Uterus (tissue), 4 donors: ENCODE data around the gene RMI2. TPM values are rescaled to one million over a fixed set of nuclear protein-coding genes. Genes with fewer than 3 reads are reported as not detected.
A peak's percentile ranks its signal among the peaks of the same experiment; 100 is the strongest.
"Not testable (repeated sequence)": the region's sequence is repeated elsewhere in the genome, so short reads cannot be mapped to it uniquely, and the experiment has no call there.

Source experiments
- DNase-seq, 2 donors: peaks; one replicate each; pipeline ENCODE4 v3.0.0-alpha.2; 2019 to 2020
- H3K27ac ChIP-seq, 2 donors: fragments of 200-600 bp; sonication (generic); 1 replicate in 1 of 2; 2 replicates in 1 of 2; pipeline ENCODE4 v1.5.1; 2016 to 2018
- H3K27me3 ChIP-seq, 2 donors: fragments of 200-600 bp; sonication (generic); one replicate each; pipeline ENCODE4 v1.5.1; 2018 to 2019; ENCODE audit warnings: control low read depth in 1 of 2
- H3K36me3 ChIP-seq, 2 donors: fragments of 200-600 bp; sonication (generic); one replicate each; pipeline ENCODE4 v1.5.1; 2019; ENCODE audit warnings: control low read depth in 1 of 2
- H3K4me1 ChIP-seq, 2 donors: fragments of 200-600 bp; sonication (generic); one replicate each; pipeline ENCODE4 v1.5.1; 2018 to 2019; ENCODE audit warnings: control low read depth in 1 of 2
- H3K4me3 ChIP-seq, 2 donors: fragments of 200-600 bp; sonication (generic); 1 replicate in 1 of 2; 2 replicates in 1 of 2; pipeline ENCODE4 v1.5.1; 2018 to 2019; ENCODE audit warnings: mild to moderate bottlenecking in 1 of 2
- H3K9me3 ChIP-seq, 2 donors: fragments of 200-600 bp; sonication (generic); one replicate each; pipeline ENCODE4 v1.5.1; 2019; ENCODE audit warnings: control low read depth in 1 of 2
- POLR2A ChIP-seq, 2 donors: fragments of 450-650 bp; IDR thresholded peaks; one replicate each; pipeline ENCODE4 v1.6.1; 2016; ENCODE audit warnings: antibody characterized with exemption in 2 of 2, mild to moderate bottlenecking in 1 of 2, moderate library complexity in 1 of 2
- intact Hi-C: fragments of 100-400 bp; cut with DNase I; formaldehyde crosslinking; loops from one replicate; pipeline ENCODE4 v1.15.1; 2023; ENCODE audit warnings: low total_unique reads
- total RNA-seq, 4 donors: library from RNA; depleted of rRNA in 3 of 4; stranded (reverse); fragments of >200 nt in 3 of 4; gene quantifications; one replicate each; pipeline versions ENCODE4 v1.1.0 to v1.2.4, GENCODE V29; 2014 to 2023
- TF ChIP-seq, protein P1 (sequence below), 4 experiments: fragments of 200-600 bp in 2 of 4; fragments of 450-650 bp in 2 of 4; sonication (generic) in 2 of 4; IDR thresholded peaks; one replicate each; pipeline ENCODE4 v1.5.1; 2016 to 2019; ENCODE audit warnings: antibody characterized with exemption in 4 of 4, mild to moderate bottlenecking in 2 of 4, moderate library complexity in 1 of 4
- donor health status: DM: yes; HTN: yes; CAD: no.

The RMI2 gene
- total RNA-seq, 4 donors from 2014 or later = 0.49 to 15.3 TPM; not detected in 2

DNA sequence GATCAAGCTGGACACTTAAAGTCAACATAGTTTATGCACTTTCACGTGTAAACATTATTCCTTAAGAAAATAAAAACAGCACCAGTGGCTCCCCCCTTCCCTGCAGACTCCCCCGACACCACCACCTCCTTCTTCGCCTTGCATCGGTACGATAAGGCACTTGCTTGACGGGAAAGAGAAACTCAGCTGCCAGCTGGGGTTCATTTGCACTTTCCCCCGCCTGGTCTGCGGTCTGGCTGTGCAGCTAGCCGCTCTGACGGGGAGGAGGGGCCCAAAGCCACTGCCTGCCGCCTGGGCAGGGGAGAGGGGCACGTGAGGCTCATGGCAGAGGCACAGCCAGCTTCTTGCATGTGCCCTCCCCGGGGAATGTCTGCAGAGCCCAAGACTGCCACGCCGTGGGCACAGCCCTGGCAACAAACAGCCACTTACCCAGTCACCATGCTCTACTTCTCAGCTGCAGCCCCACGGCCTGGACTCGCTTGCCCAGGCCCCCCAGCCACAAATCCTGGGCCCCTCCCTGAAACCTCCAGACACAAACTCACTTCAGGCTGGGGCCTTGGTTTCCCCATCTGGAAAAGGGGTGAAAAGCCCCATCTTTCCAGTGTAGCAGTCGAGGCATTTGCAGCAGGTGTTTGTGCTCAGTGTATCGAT is 47.6 kb upstream of the RMI2 start:
- Histone ChIP-seq H3K4me1 (peaks cover 0 to 9% of the 10 kb centered on the region in 2 donors), H3K36me3 (no peaks in the 10 kb centered on the region), H3K27ac (peak overlapping the region; percentile 48 to 59), H3K9me3 (no peaks in the 10 kb centered on the region), H3K4me3 (peak overlapping the region in 1 of 2 donors; percentile 18), H3K27me3 (no peaks in the 10 kb centered on the region)
- TF ChIP-seq, protein P1, sequence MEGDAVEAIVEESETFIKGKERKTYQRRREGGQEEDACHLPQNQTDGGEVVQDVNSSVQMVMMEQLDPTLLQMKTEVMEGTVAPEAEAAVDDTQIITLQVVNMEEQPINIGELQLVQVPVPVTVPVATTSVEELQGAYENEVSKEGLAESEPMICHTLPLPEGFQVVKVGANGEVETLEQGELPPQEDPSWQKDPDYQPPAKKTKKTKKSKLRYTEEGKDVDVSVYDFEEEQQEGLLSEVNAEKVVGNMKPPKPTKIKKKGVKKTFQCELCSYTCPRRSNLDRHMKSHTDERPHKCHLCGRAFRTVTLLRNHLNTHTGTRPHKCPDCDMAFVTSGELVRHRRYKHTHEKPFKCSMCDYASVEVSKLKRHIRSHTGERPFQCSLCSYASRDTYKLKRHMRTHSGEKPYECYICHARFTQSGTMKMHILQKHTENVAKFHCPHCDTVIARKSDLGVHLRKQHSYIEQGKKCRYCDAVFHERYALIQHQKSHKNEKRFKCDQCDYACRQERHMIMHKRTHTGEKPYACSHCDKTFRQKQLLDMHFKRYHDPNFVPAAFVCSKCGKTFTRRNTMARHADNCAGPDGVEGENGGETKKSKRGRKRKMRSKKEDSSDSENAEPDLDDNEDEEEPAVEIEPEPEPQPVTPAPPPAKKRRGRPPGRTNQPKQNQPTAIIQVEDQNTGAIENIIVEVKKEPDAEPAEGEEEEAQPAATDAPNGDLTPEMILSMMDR (IDR thresholded peaks at IDR 0.05) = no peak
- peak in 1 of 2 donors; percentile 11 for TF ChIP-seq POLR2A (IDR thresholded peaks at IDR 0.05)
- intact Hi-C loops = no loop called here
- peak; percentile 46 to 58 for DNase-seq

DNA sequence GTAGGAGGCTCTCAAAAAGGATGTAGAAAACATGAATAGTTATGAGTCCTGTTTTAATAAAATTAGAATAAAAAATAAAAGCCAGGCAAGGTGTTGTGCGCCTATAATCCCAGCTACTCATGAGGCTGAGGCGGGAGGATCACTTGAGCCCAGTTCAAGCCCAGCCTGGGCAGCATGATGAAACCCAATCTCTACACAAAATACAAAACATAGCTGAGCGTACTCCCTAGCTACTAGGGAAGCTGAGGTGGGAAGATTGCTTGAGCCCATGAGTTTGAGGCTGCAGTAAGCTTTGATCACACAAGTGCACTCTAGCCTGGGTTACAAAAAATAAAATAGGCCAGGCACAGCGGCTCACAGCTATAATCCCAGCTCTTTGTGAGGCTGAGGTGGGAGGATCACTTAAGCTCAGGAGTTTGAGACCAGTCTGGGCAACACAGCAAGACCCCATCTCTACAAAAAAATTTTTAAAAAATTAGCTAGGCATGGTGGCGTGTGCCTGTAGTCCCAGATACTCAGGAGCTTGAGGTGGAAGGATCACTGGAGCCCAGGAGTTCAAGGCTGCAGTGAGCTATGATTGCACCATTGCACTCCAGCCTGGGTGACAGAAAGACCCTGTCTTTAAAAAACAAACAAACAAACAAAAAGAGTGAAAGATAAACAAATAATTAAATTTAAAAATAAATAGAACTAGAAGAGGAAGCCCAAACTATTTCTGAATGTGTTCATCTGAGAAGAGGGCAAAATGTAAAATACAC is 46.9 kb upstream of the RMI2 start:
- Histone ChIP-seq H3K4me3 (no peak overlapping the region), H3K27ac (peak overlapping the region; percentile 48 to 59), H3K4me1 (peaks cover 0 to 9% of the 10 kb centered on the region in 2 donors), H3K36me3 (no peaks in the 10 kb centered on the region), H3K9me3 (no peaks in the 10 kb centered on the region), H3K27me3 (no peaks in the 10 kb centered on the region)
- no peak for TF ChIP-seq POLR2A (IDR thresholded peaks at IDR 0.05)
- TF ChIP-seq, protein P1 (IDR thresholded peaks at IDR 0.05) = no peak
- DNase-seq = no peak
- intact Hi-C loops = no loop called here

DNA sequence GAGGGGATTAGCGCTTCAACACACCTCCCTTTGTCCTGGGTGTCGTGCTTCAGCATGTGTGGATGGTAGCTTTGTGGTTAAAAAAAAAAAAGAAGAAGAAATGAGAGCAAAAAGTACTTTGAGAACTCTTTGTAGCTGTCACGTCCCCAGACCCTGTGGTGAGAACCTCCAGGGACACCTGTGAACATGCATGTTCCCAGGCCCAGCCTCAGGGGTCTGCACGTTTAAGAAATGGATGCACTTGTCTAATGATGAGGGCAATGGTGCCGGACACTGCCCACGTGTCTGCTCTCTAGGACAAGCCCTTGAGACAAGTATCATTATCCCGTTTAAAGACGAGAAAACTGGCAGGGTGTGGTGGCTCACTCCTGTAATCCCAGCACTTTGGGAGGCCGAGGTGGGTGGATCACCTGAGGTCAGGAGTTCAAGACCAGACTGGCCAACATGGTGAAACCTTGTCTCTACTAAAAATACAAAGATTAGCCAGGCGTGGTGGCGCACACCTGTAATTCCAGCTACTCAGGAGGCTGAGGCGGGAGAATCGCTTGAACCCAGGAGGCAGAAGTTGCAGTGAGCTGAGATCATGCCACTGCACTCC is 46.2 kb upstream of the RMI2 start:
- H3K4me3 ChIP-seq, H3K27ac ChIP-seq, H3K27me3 ChIP-seq, H3K4me1 ChIP-seq, H3K9me3 ChIP-seq, H3K36me3 ChIP-seq, DNase-seq, intact Hi-C loops: not testable (repeated sequence)

DNA sequence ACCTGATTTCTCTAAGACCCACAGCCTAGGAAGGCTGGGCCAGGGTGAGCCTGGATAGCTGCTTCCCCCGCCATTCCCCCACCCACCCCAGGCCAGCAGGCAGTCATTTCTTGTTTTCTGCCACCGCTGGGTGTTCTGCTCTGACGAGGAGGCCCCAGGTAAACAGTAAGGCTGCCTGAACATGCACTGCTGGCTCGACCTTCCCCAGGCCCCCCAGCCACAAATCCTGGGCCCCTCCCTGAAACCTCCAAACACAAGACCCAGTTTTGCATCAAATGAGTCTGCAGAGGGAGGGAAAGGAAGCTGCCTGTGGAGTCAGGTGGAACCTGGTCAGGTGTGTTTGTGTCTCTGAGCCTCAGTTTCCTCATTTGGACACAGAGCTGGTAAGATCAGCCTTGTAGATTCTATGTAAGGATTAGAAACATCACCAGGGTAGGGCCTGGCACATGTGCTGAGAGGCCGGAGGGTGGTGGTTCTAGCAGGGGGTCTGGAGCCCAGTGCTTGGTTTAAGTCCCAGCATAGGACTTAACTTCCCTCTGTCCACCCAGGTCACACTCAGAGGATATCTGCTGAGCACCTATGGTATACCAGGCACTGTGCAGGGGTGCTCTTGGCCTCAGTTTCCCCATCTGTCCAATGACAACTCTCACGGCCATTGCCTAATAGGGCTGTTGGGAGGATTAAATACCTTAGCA is 45.2 kb upstream of the RMI2 start:
- TF ChIP-seq, protein P1 (IDR thresholded peaks at IDR 0.05) = no peak
- TF ChIP-seq POLR2A (IDR thresholded peaks at IDR 0.05) = no peak
- DNase-seq = no peak
- Histone ChIP-seq H3K27me3 (no peaks in the 10 kb centered on the region), H3K9me3 (no peaks in the 10 kb centered on the region), H3K4me3 (no peak overlapping the region), H3K27ac (no peak overlapping the region), H3K4me1 (peaks cover 0 to 9% of the 10 kb centered on the region in 2 donors), H3K36me3 (no peaks in the 10 kb centered on the region)
- intact Hi-C loops = no loop called here

- Histone ChIP-seq H3K36me3 (no peaks in the 10 kb centered on the region), H3K27ac (no peak overlapping the region), H3K4me3 (no peak overlapping the region), H3K4me1 (peaks cover 0 to 9% of the 10 kb centered on the region in 2 donors), H3K9me3 (no peaks in the 10 kb centered on the region), H3K27me3 (no peaks in the 10 kb centered on the region)
- intact Hi-C loops = no loop called here
- no peak for DNase-seq
- TF ChIP-seq, protein P1 (IDR thresholded peaks at IDR 0.05) = no peak
- no peak for TF ChIP-seq POLR2A (IDR thresholded peaks at IDR 0.05)
Observed at GRCh38 chr16:11300560-11300892, 44.7 kb upstream of the RMI2 start.
